ENCODE data around the gene ADGRG6.

ADGRG6 gene

GRCh38 chr6:142286088-142286409 is 15.8 kb upstream of the ADGRG6 start:
- Histone ChIP-seq H3F3A (ENCODE audit: insufficient read depth, low read length) (no peaks in the 10 kb centered on the region), H2AFZ (ENCODE audit: low read length) (no peak overlapping the region), H3K9ac (ENCODE audit: low read length) (no peak overlapping the region), H3K79me2 (ENCODE audit: insufficient read depth, low read length) (no peaks in the 10 kb centered on the region), H3K9me2 (ENCODE audit: low read depth, low read length) (no peaks in the 10 kb centered on the region), H4K20me1 (ENCODE audit: insufficient read depth, low read length) (no peaks in the 10 kb centered on the region), H3K4me3 (ENCODE audit: low read depth, low read length, poor library complexity, severe bottlenecking) (no peak overlapping the region), H3K27me3 (ENCODE audit: insufficient read depth, low read length) (no peaks in the 10 kb centered on the region), H3K27ac (ENCODE audit: low read depth, low read length, poor library complexity, severe bottlenecking) (no peak overlapping the region), H3K4me1 (ENCODE audit: insufficient read depth, low read length, severe bottlenecking) (no peaks in the 10 kb centered on the region), H3K4me2 (ENCODE audit: low read length) (no peak overlapping the region), H3K36me3 (ENCODE audit: insufficient read depth, low read length) (no peaks in the 10 kb centered on the region), H3K9me3 (ENCODE audit: low read length) (no peaks in the 10 kb centered on the region)
- TF ChIP-seq EZH2 (IDR thresholded peaks at IDR 0.05; ENCODE audit: borderline replicate concordance, low read length) (no peak), CTCF (IDR thresholded peaks at IDR 0.05; ENCODE audit: low read length) (no peak)

GRCh38 chr6:142289687-142290086 is 12.1 kb upstream of the ADGRG6 start:
- Histone ChIP-seq H4K20me1 (ENCODE audit: insufficient read depth, low read length) (no peaks in the 10 kb centered on the region), H3K9me3 (ENCODE audit: low read length) (no peaks in the 10 kb centered on the region), H3K4me1 (ENCODE audit: insufficient read depth, low read length, severe bottlenecking) (no peaks in the 10 kb centered on the region), H3K4me2 (ENCODE audit: low read length) (no peak overlapping the region), H3K27me3 (ENCODE audit: insufficient read depth, low read length) (no peaks in the 10 kb centered on the region), H3K79me2 (ENCODE audit: insufficient read depth, low read length) (no peaks in the 10 kb centered on the region), H3K36me3 (ENCODE audit: insufficient read depth, low read length) (no peaks in the 10 kb centered on the region), H2AFZ (ENCODE audit: low read length) (no peak overlapping the region), H3F3A (ENCODE audit: insufficient read depth, low read length) (no peaks in the 10 kb centered on the region), H3K4me3 (ENCODE audit: low read depth, low read length, poor library complexity, severe bottlenecking) (no peak overlapping the region), H3K9ac (ENCODE audit: low read length) (no peak overlapping the region), H3K27ac (ENCODE audit: low read depth, low read length, poor library complexity, severe bottlenecking) (no peak overlapping the region), H3K9me2 (ENCODE audit: low read depth, low read length) (no peaks in the 10 kb centered on the region)
- TF ChIP-seq CTCF (IDR thresholded peaks at IDR 0.05; ENCODE audit: low read length) (no peak), EZH2 (IDR thresholded peaks at IDR 0.05; ENCODE audit: borderline replicate concordance, low read length) (no peak)

GRCh38 chr6:142290851-142291250 is 11.0 kb upstream of the ADGRG6 start:
- H3K4me2 ChIP-seq (ENCODE audit: low read length), result no peak overlapping the region
- no peaks in the 10 kb centered on the region for H3K36me3 ChIP-seq (ENCODE audit: insufficient read depth, low read length)
- no peaks in the 10 kb centered on the region for H3K4me1 ChIP-seq (ENCODE audit: insufficient read depth, low read length, severe bottlenecking)
- H3K9ac ChIP-seq (ENCODE audit: low read length), result no peak overlapping the region
- H3K9me2 ChIP-seq (ENCODE audit: low read depth, low read length), result no peaks in the 10 kb centered on the region
- TF ChIP-seq EZH2 (IDR thresholded peaks at IDR 0.05; ENCODE audit: borderline replicate concordance, low read length) (no peak), CTCF (IDR thresholded peaks at IDR 0.05; ENCODE audit: low read length) (no peak)
- H3K27me3 ChIP-seq (ENCODE audit: insufficient read depth, low read length), result no peaks in the 10 kb centered on the region
- no peak overlapping the region for H3K27ac ChIP-seq (ENCODE audit: low read depth, low read length, poor library complexity, severe bottlenecking)
- no peaks in the 10 kb centered on the region for H4K20me1 ChIP-seq (ENCODE audit: insufficient read depth, low read length)
- no peaks in the 10 kb centered on the region for H3F3A ChIP-seq (ENCODE audit: insufficient read depth, low read length)
- no peak overlapping the region for H2AFZ ChIP-seq (ENCODE audit: low read length)
- H3K4me3 ChIP-seq (ENCODE audit: low read depth, low read length, poor library complexity, severe bottlenecking), result no peak overlapping the region
- H3K79me2 ChIP-seq (ENCODE audit: insufficient read depth, low read length), result no peaks in the 10 kb centered on the region
- no peaks in the 10 kb centered on the region for H3K9me3 ChIP-seq (ENCODE audit: low read length)

Measured in OCI-LY1 (cell line).